Measurements from ENCODE around the gene DNAJC3. TPM values are rescaled to one million over a fixed set of nuclear protein-coding genes. Genes with fewer than 3 reads are reported as not detected.
"Not testable (repeated sequence)": the region's sequence is repeated elsewhere in the genome, so short reads cannot be mapped to it uniquely, and the experiment has no call there.

Gene DNAJC3
- total and polyA plus RNA-seq, 9 of the 15 experiments (the other 6 are each of a cell fraction or from before 2014, with no cell fraction given) = 7.8 to 21.8 (median 10.4) TPM

GRCh38 chr13:95660981-95661581, 15.9 kb upstream of the DNAJC3 start (continued):
- TF ChIP-seq SMC3 (conservative IDR thresholded peaks at IDR 0.05; ENCODE audit: insufficient read depth, low read depth, low read length) (0 out of 2 replicates have a peak, but pooled peaks have one; percentile 24), TAF1 (IDR thresholded peaks at IDR 0.05; ENCODE audit: control insufficient read depth, extremely low read depth, insufficient read depth, low read length, severe bottlenecking) (no peak), ZNF384 (IDR thresholded peaks at IDR 0.05; ENCODE audit: low read depth, low read length) (peak; percentile 96)

DNA sequence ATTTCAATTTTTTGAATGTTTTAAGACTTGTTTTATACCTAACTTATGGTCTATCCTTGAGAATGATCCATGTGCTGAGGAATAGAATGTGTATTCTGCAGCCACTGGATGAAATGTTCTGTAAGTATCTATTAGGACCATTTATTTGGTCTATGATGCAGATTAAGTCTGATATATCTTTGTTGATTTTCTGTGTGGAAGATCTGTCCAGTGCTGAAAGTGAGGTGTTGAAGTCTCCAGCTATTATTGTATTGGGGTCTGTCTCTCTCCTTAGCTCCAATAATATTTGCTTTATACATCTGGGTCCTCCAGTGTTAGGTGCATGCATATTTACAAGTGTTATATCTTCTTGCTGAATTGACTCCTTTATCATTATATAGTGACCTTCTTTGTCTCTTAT, 9.7 kb upstream of the DNAJC3 start:
- H3K4me3 ChIP-seq; H3K9me1 ChIP-seq (ENCODE audit: control insufficient read depth, insufficient read depth, low read length); BruUV-seq (replicated peaks); POLR2A ChIA-PET; FAIRE-seq; in situ Hi-C loops (cut with MboI); CTCF ChIA-PET (ENCODE audit: low intra/inter-chr PET ratio); intact Hi-C loops (cut with micrococcal nuclease); H2AFZ ChIP-seq (ENCODE audit: low read depth, low read length); H3K36me3 ChIP-seq (ENCODE audit: control insufficient read depth, insufficient read depth, low read length); H3K27ac ChIP-seq (ENCODE audit: extremely low read depth, low read depth, low read length); H3K4me2 ChIP-seq (ENCODE audit: insufficient read depth, low read length); ATAC-seq; H3K9ac ChIP-seq (ENCODE audit: insufficient read depth in 1 of 2, low read depth in 2 of 2, low read length in 2 of 2); H3K9me3 ChIP-seq (replicated peaks; ENCODE audit: control insufficient read depth, insufficient read depth, low read depth, low read length); H3K27me3 ChIP-seq (ENCODE audit: control insufficient read depth in 2 of 2, insufficient read depth in 2 of 2, low read length in 2 of 2); H3K79me2 ChIP-seq (ENCODE audit: control insufficient read depth, insufficient read depth, low read length); H3K4me1 ChIP-seq (replicated peaks in 1 of 2; ENCODE audit: control insufficient read depth in 2 of 2, insufficient read depth in 2 of 2, low read length in 2 of 2); H4K20me1 ChIP-seq (replicated peaks; ENCODE audit: control insufficient read depth, insufficient read depth, low read length); DNase-seq (ENCODE audit: extremely low read depth in 1 of 4, low spot score in 3 of 4); TF ChIP-seq REST (CRISPR knock-in tag; IDR thresholded peaks at IDR 0.05; ENCODE audit: low read depth): not testable (repeated sequence)
- peak; percentile 22; the same call in 1 of the 2 replicates for TF ChIP-seq REST (IDR thresholded peaks at IDR 0.05; ENCODE audit: borderline replicate concordance)

Measured in K562 (cell line).